ENCODE results near the gene A1CF.
"Not testable (repeated sequence)": the region's sequence is repeated elsewhere in the genome, so short reads cannot be mapped to it uniquely, and the experiment has no call there.

The A1CF gene, protein sequence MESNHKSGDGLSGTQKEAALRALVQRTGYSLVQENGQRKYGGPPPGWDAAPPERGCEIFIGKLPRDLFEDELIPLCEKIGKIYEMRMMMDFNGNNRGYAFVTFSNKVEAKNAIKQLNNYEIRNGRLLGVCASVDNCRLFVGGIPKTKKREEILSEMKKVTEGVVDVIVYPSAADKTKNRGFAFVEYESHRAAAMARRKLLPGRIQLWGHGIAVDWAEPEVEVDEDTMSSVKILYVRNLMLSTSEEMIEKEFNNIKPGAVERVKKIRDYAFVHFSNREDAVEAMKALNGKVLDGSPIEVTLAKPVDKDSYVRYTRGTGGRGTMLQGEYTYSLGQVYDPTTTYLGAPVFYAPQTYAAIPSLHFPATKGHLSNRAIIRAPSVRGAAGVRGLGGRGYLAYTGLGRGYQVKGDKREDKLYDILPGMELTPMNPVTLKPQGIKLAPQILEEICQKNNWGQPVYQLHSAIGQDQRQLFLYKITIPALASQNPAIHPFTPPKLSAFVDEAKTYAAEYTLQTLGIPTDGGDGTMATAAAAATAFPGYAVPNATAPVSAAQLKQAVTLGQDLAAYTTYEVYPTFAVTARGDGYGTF

DNA sequence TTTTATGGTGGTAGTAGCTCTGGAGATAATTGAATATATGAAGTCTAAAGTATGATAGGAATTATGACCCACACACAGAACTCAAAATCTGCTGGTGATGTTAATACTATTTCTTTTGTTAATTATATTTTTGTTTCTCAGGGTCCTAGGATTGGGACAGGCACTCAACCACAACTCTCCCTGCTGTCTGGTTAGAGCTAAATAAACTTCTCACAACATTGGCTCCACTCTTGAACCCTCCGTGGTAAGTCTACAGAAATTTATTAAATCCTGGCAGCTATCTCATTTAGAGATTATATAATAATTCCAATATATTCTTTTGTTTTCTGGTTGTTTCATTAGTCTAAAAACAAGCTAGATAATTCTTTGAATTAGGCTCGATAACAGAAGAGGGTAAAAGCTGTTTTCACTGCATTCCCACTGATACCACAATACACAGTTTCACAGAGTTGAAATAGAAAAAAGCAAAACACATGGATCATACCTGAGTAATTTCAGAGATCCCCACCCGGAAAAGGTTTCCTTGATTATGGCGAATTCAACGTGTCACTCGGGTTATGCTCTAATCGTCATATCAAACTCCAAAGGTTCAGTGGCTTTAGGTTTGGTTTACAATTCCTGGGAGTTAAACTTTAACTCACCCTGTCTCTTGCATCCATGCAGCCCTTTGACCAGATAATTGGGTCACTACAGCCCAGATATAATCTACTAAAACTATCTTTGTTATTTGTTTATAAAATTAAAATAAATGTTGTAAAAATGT, at the start of gene A1CF:
Gene A1CF (minus strand): TSS at position 531 of the 763 bp plus-strand sequence. CDS start 25,687 bp downstream, outside the sequence.
- no peak for DNase-seq (ENCODE audit: low read depth)

DNA sequence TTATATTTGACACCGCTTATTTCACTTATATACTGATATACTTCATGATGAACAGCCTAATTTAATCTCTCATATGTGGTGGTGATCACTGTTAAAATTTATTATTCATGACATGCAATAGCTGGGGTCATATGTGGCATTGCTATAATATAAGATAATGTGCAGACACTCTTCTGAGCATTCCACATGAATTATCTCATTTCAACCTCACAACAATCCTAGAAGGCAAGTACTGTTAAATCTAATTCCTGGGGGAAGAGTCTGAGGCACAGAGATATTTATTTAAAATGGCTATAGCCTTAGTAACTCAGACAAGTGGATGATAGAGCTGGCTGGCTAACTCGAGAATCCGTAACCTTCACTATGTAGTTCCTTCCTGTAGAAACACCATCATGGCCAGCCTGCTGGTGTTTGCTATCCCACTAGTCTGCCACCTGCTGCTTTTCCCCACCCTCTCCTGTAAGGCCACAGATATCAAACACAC, 46.6 kb upstream of the A1CF start:
- no peak for DNase-seq (ENCODE audit: low read depth)

DNA sequence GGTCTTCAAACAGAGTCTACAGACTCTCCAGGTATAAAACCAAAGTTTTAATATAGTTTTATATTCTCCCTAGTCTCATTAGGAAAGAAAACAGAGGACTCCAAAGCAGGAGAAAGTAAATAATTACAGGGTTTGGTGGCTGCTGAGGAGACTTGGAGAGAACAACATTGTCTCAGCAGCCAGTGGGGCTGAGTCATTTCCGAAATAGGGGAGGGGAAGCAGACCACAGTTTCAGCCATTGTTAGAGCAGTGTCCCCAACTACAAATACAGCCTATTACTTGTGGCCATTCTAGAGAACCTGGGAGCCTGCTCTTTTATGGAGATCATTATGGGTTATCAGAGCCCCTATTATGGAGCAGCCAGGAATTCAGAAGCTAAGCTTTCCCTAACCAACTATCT, 44.2 kb upstream of the A1CF start:
- DNase-seq (ENCODE audit: low read depth), result no peak

DNA sequence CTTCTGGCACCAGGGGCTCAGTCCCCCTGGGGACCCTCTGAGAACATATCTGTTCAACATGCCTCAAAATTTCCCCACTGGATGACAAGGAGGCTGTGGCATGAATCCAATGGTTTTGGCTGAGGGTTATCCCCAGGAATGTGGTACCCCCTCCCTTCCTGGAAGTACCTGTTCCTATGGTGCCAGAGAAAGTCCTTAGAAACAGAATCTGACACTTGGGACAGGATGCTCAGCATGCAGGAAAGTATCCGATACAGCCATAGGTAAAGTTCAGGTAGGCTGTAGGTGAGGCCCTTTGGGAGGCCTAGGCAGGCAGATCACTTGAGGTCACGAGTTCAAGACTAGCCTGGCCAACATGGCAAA, 42.7 kb upstream of the A1CF start:
- DNase-seq (ENCODE audit: low read depth), result no peak

DNA sequence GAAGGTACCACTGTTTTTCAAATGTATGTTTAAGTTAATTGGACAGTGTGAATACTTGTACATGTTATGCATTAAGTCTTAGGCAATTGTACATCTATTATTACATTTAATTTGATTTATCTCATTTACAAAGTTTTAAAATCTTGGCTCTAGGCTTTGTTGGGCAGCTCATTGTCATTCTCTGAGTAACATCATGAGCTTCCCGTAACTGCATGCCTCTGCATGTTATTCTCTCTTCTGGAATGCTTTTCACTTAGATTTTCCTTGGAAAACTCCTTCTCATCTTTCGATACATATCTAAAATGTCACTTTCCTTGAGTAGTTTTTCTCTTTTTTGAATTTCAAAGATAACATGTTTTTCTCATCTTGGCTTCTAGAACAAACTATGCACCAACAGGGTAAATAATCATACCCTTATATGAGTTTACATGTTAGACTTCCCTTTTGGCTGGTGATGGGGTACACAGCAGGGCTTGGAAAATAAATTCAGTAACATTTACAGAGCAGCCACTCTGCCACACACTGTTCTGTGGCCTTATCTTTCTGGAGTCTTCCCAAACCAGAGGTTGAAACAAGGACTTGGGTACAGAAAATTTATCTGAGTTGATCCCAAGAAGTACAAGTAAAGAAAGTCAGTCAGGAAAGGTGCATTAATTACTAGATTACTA, 42.2 kb upstream of the A1CF start:
- no peak for DNase-seq (ENCODE audit: low read depth)

DNA sequence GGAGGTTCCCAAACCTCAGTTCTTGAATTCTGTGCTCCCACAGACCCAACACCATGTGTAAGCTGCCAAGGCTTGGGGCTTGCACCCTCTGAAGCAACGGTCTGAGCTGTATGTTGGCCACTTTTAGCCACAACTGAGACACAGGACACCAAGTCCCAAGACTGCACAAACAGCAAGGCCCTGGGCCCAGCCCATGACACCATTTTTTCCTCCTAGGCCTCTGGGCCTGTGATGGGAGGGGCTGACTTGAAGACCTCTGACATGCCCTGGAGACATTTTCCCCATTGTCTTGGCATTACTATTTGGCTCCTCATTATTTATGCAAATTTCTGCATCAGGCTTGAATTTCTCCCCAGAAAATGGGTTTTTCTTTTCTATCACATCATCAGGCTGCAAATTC, 38.0 kb upstream of the A1CF start:
- not testable (repeated sequence) for DNase-seq (ENCODE audit: low read depth)

DNA sequence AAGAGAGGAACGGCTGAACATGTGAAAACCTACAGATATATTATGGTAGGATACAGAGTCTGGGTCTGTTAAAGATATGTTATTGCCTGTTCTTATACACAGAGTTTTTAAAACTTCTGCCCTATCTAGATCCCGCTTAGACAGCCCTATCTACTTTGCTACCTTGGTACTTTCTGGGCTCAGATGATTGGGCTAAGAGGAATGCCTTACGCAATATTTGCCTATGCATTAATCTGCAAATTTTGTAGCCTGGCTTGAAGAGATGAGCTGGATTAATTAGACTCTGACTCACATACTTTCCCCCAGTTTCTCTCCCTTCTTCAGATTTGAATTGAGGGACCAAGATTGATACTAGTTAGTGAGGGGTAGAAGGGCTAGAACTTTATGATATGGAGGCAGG, 33.6 kb upstream of the A1CF start:
- DNase-seq (ENCODE audit: low read depth), result no peak

DNA sequence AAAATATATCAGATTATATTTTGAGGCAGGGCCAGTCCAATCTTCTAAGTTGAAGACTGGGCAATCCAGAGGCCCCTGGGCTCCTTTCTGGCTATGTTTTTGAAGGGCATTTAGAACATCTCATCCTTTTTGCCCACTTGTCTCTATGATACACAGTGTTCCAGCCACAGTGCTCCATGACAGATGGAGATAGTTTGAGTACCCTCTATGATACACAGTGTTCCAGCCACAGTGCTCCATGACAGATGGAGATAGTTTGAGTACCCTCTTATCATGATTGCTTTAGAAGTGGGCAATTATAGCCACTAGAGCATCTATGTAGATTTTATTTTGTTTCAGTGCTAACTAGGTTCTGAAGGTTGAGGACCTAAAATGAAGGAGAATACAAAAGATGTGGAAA, 33.1 kb upstream of the A1CF start:
- no peak for DNase-seq (ENCODE audit: low read depth)

DNA sequence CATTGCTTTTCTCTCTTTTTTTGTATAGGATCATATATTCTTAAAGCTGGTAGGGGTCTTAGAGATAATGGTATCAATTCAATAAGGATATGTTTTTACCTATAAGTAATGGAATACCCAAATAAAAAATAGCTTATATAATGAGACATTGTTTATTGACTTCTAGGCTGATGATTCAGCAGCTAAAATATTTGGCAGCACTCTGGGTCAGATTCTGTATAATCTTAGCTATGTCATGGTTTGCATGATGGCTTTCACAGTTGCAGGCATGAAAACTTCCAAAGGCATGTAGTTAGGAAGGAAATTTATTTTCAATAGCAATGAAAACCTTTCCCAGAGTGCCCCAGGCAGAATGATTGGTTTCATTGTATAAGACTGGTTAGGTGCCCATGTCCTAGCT, 32.1 kb upstream of the A1CF start:
- DNase-seq (ENCODE audit: low read depth), result no peak

DNA sequence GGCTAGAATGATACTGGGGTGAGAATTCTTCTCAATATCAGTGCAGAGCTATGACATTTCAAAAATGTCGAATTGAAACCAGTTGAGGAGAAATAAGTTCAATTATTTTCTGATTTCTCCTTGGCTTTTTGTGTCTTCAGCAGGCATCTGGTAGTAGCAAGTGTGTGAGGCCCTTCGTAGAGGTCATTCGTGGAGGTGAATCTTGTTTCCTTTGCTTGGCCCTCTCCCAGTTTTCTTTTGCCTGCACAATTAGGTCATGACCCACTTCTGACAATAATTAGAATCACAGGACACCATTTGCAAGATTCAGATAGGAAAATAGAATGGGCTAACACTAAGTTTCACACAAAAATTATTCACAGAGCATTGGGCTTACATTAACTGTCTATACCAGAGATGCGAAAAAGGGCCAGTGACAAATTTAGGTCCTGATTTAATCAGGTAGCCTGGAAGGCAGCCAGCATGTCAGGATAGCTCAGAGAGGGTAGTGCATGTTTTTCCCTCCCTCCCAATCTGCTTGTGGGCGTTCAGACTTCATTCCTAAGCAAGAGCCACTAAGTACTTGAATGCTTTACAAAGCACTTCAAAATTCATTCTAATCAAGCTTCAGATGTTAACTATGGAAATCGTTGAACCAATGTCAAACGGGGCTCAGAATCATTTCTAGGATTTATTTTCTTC, 24.0 kb upstream of the A1CF start:
- no peak for DNase-seq (ENCODE audit: low read depth)

DNA sequence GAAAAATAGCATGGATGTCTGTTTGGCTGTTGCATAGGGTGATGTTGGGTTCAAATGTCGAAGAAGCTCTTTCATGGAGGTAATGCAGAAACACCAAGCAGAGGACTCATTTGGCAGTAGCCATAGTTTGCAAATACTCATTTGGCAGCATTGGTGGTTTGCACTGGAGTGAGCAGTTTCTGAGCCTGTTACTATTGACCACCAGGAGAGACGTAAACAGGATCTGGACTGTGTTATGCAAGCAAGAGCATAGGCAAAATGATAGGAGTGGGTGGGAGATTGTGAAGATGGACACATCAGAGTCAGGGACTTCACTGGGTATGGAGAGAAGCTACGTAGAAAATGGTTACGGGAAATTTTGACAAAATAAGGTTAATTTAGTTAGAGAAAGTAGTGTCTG, 22.9 kb upstream of the A1CF start:
- no peak for DNase-seq (ENCODE audit: low read depth)

DNA sequence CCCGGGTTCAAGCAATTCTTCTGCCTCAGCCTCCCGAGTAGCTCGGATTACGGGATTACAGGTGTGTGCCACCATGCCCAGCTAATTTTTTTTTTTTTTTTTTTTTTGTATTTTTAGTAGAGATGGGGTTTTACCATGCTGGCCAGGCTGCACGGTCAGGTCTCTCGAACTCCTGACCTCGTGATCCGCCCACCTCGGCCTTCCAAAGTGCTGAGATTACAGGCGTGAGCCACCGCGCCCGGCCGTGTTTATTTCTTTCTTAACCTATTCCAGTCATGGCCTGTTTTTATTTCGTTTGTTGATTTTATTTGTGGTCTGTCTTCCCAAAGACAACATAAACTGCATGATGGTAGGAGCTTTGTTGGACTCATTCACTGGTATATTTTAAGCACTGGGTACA, 20.4 kb upstream of the A1CF start:
- not testable (repeated sequence) for DNase-seq (ENCODE audit: low read depth)

DNA sequence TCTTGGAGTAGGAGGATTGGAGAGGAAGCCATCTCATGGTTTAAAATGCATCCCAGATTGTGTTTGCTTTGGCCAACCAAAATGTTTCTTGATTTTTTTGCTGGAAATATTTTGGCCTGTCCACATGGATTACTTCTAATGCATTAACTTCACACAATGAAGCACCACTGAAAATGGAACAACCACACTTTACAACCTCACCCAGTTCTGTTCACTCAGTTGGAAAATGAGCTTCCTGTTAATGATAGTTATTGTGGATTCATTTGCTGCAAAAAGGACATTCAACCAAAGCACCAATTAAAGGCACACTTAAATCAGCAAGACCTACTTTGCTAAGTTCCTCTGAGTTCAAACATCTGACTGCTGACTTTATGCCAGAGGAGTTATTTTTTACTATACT, 11.3 kb upstream of the A1CF start:
- no peak for DNase-seq (ENCODE audit: low read depth)

DNA sequence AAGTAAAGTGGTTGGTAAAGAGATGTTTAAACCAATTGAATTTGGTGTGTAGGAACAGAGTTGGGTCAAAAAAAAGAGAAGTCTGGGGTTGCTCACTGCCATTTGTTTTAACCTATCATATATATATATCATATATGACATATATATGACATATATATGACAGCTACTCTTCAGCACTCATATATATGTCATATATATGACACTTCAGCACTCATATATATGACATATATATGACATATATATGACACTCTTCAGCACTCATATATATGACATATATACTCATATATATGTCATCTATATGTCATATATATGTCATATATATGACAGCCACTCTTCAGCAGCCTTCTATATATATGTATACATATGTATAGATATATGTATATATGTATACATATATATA, 8.9 kb upstream of the A1CF start:
- no peak for DNase-seq (ENCODE audit: low read depth)

DNA sequence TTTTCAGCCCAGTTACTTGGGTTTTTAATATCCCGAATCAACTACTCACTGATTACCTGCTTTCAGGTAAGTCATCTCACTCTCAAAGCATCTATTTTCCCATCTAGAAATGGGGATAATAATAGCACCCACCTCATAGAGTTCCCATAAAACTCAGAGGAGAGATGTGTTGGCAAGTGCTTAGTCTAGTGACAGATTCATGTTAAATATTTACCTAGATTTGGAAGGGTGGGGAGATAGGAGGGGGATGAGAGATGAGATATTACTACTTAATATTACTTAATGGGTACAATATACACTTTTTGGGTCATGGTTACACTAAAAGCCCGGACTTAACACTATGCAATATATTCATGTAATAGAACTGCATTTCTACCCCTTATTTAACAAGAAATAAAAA, 7.0 kb upstream of the A1CF start:
- no peak for DNase-seq (ENCODE audit: low read depth)

DNA sequence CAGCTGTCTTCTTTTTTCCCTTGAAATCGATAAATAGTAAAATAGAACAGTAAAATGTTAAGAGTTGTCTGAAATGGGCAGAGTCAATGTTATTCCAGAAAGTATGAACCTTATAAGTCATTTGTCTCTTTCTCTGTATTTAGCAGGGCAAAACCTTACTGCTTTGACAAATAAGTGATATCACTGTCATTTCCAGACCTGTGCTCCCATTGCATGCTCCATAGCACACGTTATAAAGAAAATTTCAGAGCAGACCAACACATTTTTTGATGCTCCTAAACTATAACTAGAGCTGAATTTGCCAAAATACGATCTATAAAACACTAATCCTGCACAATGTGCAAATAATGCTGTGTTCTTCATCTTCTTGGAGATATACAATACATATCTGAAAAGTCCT, 1.1 kb downstream of the A1CF start:
- DNase-seq (ENCODE audit: low read depth), result no peak

DNA sequence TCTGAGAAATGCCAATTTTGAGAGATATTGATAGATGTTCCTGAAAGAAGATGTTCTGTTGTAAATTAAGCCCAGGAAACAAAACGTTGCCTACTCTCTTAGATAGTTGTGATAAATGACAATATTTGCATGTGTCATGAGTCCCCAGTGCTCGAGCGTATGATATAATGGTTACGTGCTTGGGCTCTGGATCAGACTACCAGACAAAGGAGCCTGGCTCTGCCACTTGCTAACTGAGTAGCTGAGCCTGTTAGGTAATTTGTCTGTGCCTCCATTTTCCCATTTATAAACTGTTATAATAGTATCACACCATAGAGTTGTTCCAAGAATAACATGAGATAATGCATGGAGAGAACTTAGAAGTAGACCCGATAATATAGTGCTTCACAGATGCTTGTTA, 1.8 kb downstream of the A1CF start:
- DNase-seq (ENCODE audit: low read depth), result no peak

DNA sequence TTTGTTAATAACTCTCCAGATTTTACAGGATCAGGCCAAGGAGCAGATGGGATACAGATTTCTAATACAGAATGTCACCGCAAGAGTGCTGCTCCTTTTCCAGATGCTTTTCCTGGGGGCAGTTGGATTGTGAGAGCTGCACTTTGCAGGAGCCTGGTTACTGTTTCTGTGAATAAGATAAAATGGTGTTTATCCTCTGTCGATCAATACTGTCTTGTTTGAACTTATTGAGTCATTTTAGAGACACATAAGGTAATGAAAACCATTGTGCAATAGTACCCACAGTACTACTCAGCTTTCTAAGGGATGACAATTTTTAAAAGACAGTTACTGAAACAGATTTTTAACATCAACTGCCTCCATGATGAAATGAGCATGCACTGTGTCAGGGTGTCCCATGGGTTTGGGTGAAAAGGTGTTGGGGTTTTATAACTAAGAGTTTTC, 2.9 kb downstream of the A1CF start:
- DNase-seq (ENCODE audit: low read depth), result no peak

DNA sequence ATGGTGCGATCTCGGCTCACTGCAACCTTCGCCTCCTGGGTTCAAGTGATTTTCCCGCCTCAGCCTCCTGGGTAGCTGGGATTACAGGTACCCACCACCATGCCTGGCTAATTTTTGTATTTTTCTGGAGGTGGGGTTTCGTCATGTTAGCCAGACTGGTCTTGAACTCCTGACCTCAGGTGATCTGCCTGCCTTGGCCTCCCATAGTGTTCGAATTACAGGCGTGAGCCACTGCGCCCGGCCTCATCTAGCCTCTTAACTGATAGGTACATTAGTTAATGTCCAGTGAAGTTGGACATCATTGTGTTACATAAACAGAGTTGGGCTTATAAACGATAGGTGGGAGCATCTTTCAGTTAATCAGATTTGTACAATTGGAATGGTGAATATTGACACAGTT, 4.4 kb downstream of the A1CF start:
- DNase-seq (ENCODE audit: low read depth), result not testable (repeated sequence)

DNA sequence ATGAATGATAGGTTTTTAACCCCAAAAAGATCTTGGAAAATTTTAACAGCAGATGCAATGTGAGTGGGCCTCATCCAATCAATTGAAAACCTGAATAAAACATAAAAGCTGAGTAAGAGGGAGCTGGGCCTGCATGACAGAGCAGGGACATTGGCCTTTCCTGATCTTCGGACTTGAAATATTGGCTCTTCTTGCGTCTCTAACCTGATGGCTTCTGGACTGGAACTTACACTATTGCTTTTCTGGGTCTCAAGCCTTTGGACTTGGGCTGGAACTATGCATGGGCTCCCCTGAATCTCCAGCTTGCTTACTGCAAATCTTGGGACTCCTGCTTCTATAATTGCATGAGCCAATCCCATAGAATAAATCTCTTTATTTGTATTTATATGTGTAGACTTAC, 9.0 kb downstream of the A1CF start:
- no peak for DNase-seq (ENCODE audit: low read depth)

DNA sequence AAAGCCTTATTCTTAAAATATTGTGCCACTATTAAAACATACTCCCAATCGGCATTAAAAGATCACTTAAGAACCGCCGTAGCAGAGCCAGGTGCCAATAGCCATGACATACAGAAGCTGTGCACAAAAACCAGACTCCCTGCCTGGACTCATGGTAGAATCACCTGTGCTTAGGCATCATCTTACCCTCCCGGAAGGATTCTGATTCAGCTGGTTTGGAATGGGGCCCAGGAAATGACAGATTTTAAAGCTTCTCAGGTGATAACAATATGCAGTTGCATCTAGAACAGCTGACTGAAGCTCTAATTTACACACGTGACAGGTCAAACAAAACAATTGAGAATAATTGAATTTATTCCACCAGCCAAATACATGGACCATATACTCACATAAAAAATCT, 10.7 kb downstream of the A1CF start:
- no peak for DNase-seq (ENCODE audit: low read depth)

DNA sequence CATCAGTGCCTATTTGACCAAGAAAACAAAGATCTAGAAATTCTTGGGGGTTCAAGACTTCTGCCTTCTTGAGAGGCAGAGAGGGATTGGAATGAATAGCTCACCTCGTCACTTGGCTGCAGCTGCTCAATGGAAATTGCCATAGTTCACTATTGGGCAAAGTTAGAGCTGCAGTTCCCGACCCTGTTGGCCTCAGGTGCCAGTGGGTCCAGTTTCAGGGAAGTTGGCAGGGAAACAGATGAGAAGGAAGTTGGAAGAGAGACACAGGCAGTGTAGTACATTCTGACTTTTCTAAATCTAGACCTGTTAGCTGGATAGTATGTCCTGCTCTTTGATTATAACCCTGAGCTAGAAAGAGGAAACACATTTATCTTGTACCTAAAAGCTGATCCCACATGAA, 19.1 kb downstream of the A1CF start:
- DNase-seq (ENCODE audit: low read depth), result no peak

All from activated T-cell treated with anti-CD3 and anti-CD28 coated beads for 24 hours (primary cell).